ENCODE data around the gene STAB1. TPM values are rescaled to one million over a fixed set of nuclear protein-coding genes. Genes with fewer than 3 reads are reported as not detected.

Gene STAB1
- total and polyA plus RNA-seq, 10 donors = 287 to 1,994 (median 586) TPM

GRCh38 chr3:52458770-52459545 is 36.2 kb upstream of the STAB1 start:
- WGBS, 5 donors = 76 to 92% (median 80%) methylated on average over 14 of the region's 14 CpGs
- DNase-seq = no peak
- Histone ChIP-seq H3K27me3 (replicated peaks in 1 of 7) (no peaks in the 10 kb centered on the region), H3K4me1 (peaks cover 22 to 69% (median 46%) of the 10 kb centered on the region in 6 donors), H3K4me3 (no peak overlapping the region), H3K27ac (peak overlapping the region in 2 of 8 donors; percentile 3 to 57), H3K36me3 (peaks cover 0 to 62% (median 33%) of the 10 kb centered on the region in 6 donors), H3K9me3 (no peaks in the 10 kb centered on the region)
- TF ChIP-seq POLR2AphosphoS5 (IDR thresholded peaks at IDR 0.05) = no peak
- TF ChIP-seq POLR2A (IDR thresholded peaks at IDR 0.05) = no peak
- TF ChIP-seq CTCF (IDR thresholded peaks at IDR 0.05 in 8 of 11, conservative IDR thresholded peaks at IDR 0.05 in 3 of 11) = no peak
- intact Hi-C loops (cut with DNase I; ENCODE audit: low total_unique reads) = no loop called here

GRCh38 chr3:52461874-52462273 is 33.3 kb upstream of the STAB1 start:
- no peak for DNase-seq
- Histone ChIP-seq H3K27me3 (replicated peaks in 1 of 7) (no peaks in the 10 kb centered on the region), H3K27ac (no peak overlapping the region), H3K4me1 (peaks cover 5 to 49% (median 22%) of the 10 kb centered on the region in 6 donors), H3K36me3 (peaks cover 0 to 85% (median 42%) of the 10 kb centered on the region in 6 donors), H3K4me3 (no peak overlapping the region), H3K9me3 (no peaks in the 10 kb centered on the region)
- TF ChIP-seq POLR2AphosphoS5 (IDR thresholded peaks at IDR 0.05) (no peak), POLR2A (IDR thresholded peaks at IDR 0.05) (no peak), CTCF (IDR thresholded peaks at IDR 0.05 in 8 of 11, conservative IDR thresholded peaks at IDR 0.05 in 3 of 11) (no peak)
- intact Hi-C loops (cut with DNase I; ENCODE audit: low total_unique reads) = no loop called here
- WGBS, 5 donors = 86 to 95% (median 93%) methylated on average over 6 of the region's 6 CpGs

- no peak for TF ChIP-seq CTCF (IDR thresholded peaks at IDR 0.05 in 8 of 11, conservative IDR thresholded peaks at IDR 0.05 in 3 of 11)
- TF ChIP-seq POLR2A (IDR thresholded peaks at IDR 0.05) = no peak
- no peak for DNase-seq
- H3K4me1 ChIP-seq = peaks cover 0 to 46% (median 13%) of the 10 kb centered on the region in 6 donors
- WGBS, 5 donors = 46 to 77% (median 66%) methylated on average over 5 of the region's 5 CpGs
- H3K9me3 ChIP-seq = no peaks in the 10 kb centered on the region
- H3K27ac ChIP-seq = peak overlapping the region in 1 of 8 donors; percentile 35
- peaks cover 0 to 91% (median 41%) of the 10 kb centered on the region in 6 donors for H3K36me3 ChIP-seq
- H3K27me3 ChIP-seq (replicated peaks in 1 of 7) = no peaks in the 10 kb centered on the region
- intact Hi-C loops (cut with DNase I; ENCODE audit: low total_unique reads) = no loop called here
- no peak overlapping the region for H3K4me3 ChIP-seq
Observed at GRCh38 chr3:52463416-52463815, 31.7 kb upstream of the STAB1 start.

- Histone ChIP-seq H3K36me3 (peaks cover 0 to 88% (median 39%) of the 10 kb centered on the region in 6 donors), H3K27me3 (replicated peaks in 1 of 7) (no peaks in the 10 kb centered on the region)
- WGBS, 5 donors = 66 to 85% (median 73%) methylated on average over 9 of the region's 9 CpGs
Observed at GRCh38 chr3:52468336-52468735, 26.8 kb upstream of the STAB1 start.

More at GRCh38 chr3:52468336-52468735, 26.8 kb upstream of the STAB1 start:
- TF ChIP-seq POLR2A (IDR thresholded peaks at IDR 0.05) = no peak
- no peak for TF ChIP-seq POLR2AphosphoS5 (IDR thresholded peaks at IDR 0.05)
- no peak for TF ChIP-seq CTCF (IDR thresholded peaks at IDR 0.05 in 8 of 11, conservative IDR thresholded peaks at IDR 0.05 in 3 of 11)
- peaks cover 0 to 37% (median 9%) of the 10 kb centered on the region in 6 donors for H3K4me1 ChIP-seq
- H3K27ac ChIP-seq = no peak overlapping the region
- no peaks in the 10 kb centered on the region for H3K9me3 ChIP-seq
- no peak overlapping the region for H3K4me3 ChIP-seq
- intact Hi-C loops (cut with DNase I; ENCODE audit: low total_unique reads) = no loop called here
- DNase-seq = no peak
